Stimulated activated CD4-positive, alpha-beta T cell treated with anti-CD3 and anti-CD28 coated beads, Interleukin-2, amount 100 ng/mL, for 4 hours (primary cell): ENCODE results near the gene CCDC24.

Source experiments
- DNase-seq: peaks from one replicate; pipeline ENCODE4 v3.0.0-alpha.2; 2020; ENCODE audit warnings: low read depth

The CCDC24 gene

DNA sequence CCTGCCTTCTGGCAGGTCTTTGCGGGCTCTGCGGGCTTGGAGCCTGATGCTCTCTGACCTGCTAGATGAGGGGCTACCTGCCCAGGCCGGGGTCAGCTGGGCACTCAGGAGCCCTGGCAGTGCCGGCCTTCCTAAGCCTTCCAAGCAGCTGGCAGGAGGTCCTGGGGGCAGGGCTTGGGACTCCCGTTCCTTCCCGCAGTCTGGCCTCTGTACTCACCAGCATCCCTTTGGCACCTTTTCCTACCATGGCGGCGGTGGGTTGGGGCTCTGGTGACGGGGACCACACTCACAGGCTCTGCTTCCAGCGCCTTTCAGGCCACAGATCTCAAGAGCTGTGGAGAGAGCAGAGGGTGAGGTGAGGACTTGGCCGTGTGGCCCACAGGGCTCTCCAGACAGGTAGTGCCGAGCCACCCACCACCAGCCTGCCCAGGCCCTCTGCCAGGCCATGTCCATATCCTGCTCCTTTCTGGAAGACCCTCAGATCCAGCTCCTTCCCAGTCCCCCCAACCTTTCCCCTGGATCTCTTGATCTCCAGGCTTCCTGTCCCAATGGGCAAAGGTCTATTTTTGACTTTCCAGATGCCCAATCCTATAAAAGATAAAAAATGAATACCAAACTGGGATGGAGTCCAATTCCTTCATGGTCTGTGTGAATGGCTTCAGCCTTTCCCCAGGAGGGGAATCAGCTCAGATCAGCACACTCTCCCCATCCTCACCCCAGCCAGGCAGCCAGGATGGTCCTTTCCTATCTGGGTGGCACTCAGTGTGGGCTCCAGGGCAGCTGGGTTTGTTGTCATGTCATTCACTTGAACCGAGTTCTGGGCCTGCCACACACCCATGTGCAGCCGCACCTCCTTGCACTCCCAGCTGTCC lies 32.9 kb downstream of the CCDC24 start:
- DNase-seq: no peak

DNA sequence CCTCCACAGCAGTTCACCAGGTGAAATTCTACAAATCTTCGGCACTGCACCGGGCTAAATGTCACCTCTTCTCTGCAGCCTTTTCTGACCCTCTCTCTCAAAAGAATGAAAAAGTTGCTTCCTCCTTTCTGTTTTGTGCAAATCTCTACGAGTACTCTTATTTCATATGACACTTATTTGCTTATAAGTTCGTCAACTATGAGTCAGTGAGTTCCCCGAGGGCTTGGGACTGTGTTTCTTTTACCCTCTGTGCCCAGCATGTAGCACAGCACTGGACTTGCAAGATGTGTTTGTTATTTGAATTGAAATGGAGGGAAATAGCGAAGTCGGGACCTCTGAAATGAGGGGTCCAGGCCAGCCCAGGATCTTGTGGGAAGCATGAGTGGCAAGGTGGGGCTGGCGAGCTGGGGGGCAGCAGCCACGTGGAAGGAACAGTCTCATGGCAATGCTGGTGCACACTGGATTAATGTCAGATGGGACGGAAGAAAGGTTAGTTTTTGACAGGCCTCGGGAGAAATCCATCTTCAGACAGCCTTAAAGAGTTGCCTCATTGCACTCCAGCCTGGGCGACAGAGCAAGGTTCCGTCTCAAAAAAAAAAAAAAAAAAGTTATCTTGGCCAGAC lies 33.6 kb downstream of the CCDC24 start:
- no peak for DNase-seq

DNA sequence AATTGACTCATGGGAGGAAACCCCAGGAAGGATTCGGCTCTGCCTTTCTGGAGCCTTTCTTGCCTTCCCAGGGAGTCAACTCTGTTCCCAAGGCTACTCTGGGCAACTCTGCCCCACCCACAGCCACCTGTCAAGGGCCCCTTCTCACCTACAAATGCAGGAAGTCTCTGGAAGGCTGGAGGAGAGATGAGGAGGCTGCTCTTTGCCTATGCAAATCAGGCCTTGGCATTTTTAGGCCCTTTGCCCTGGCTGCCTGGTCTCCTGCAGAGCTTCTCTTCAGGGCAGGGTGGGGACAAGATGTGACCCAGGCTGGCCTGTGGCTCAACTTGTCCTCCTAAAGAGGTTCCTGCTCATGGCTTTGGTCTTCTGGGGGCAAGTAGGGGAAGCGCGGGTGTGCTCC lies 34.4 kb downstream of the CCDC24 start:
- no peak for DNase-seq

DNA sequence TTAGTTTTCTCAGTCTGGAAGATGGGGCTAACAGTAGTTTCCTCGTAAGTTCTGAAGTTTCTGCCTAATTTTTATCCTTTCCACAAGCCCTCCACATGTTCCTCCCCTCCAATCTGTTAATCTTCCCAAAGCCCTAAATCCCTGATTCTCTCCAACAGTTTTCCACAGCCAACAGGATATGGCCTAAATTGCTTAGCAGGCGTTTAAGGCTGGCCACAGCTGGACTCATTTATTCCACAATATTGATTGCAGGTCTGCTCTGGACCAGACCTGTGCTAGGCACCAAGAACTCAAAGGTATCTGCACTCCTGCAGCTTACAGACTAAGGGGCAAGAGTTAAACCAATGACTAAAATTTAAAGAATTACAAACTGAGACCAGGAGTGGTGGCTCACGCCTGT lies 35.9 kb downstream of the CCDC24 start:
- no peak for DNase-seq

DNA sequence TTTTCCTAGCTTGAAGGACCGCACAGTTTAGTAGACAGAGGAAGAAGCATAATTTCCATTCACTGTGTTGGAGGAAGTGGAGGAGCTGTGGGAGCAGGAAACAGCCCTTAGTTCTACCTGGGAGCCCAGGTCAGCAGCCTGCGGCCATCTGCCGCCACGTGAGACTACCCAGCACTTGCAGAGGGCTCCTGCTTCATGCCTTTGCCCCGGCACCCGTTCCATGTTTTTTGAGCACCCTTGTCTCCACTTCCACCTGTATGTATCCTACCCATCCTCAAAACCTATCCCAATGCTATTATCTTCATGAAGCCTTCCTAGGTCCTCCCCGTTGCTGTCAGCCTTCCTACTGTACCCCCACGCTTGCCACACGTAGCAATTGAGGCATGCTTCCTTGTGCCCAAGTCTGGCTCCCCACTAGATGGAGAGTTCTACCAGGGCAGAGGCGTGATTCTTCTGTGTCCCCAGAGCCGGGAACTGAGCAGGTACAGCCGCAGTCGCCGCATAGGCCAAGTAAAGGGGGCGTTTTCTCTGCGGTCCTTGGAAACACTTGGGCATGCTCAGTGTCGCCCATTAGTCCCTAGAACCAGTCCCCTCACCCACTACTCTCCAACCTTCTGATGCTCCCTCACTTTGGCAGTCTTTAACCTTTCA lies 38.0 kb downstream of the CCDC24 start:
- DNase-seq: no peak

DNA sequence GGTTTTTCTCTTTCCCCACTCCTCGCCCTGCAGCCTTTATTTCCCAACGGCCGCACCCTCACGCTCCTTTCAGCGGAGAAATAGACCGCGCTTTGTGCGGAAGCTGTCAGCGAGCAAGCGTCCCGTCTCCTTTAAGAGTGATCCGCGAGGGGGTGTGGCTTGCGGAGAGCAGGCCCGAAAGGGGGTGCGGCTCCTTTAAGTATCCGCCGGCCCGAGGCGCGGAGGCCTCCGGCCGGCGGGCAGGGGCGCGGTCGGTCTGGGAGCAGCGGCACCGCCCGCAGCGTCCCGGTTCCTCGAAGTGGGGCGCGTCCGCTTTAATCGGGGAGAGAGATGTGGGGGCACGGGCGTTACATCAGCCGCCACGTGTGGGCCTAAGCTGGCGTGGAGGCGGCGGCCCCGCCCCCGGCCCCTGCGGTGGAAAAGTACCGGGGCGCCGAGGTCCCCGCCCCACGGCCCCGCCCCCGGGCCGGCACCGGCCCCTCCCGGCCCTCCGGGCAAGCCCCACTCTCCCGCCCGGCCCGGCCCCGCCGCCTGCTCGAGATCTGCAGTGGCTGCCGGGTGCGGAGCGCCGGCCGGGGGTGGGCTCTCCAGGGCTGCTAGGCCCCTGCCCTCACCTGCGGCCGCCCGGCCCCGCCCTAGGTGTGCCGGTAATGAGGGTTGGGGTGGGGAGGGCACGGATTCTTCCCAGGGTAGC lies 38.7 kb downstream of the CCDC24 start:
- DNase-seq: peak; percentile 85

DNA sequence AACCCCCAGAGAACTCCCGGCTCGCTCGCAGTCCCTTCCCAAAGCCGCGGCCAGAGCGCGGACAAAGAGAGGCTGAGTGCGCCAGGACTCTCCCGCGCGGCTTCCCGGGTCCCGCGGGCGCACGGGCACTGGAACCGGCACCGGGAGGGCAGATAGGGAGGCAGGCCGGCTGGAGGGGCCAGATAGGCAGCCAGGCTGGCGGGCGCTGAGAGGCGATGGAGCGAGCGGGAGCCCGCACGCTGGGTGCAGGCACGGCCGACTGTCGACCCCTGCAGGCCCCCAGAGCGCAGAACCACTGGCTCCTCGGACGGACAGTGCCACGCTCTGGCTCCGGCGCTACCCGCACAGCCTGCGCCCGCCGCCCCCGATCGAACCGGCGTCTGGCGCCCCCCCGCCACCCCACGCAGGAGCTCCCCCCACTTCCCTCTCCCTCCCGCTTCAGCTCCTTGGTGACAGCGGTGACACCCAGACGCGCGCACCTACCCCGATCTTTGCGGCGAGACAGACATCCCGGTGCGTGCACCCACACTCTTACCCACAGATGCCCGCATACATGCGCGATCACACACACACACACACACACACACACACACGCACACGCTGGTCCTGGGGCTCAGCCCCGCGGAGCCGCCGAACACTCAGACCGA lies 39.3 kb downstream of the CCDC24 start:
- DNase-seq: peak; percentile 54

DNA sequence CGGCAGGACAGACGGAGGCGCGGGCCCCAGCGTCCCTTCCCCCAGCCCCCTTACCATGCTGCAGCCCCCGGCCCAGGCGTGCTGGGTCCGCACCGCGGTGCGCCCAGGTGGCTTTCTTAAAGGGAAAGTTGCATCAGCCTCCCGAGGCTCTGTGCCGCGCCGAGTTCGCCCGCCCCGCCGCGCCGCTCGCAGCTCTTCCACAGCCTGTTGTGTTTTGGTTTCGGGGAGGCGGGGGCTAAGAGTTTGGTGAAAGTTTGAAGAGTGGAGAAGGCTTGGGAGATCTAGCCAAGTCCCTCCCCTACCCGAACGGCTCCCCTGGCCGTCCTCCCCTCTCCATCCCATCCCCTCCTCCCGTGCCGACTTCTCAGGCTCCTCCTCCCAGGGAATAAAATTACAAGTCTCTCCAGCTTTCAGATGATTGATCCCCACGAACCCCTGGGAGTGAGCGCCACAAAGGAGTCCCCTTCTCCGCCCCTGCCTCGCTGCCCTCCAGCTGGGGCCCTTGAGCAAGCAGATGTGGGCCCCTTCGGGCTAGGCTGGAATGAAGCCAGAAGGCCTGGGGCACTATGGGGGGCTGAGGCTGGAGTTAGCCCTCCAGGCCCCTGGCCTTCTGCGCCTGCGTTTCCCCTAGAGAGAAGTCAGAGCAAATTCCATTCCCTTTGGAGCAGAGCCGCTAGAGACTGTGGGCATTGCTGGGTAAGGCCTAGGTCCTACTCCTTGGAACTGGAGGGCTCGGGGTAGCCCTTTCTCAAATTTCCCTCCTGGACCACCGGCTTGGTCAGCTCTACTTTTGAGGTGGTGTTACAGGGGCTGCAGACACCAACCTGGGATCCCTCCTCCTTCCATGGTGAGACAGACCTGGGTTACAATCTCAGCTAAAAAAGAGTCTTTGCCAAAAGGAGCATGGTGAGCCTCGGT lies 40.1 kb downstream of the CCDC24 start, which contains the start of gene SLC6A9:
Gene SLC6A9 (minus strand): TSS at position 211 of the 918 bp plus-strand sequence. CDS start 7,185 bp downstream, outside the sequence.
- peak; percentile 40 for DNase-seq

DNA sequence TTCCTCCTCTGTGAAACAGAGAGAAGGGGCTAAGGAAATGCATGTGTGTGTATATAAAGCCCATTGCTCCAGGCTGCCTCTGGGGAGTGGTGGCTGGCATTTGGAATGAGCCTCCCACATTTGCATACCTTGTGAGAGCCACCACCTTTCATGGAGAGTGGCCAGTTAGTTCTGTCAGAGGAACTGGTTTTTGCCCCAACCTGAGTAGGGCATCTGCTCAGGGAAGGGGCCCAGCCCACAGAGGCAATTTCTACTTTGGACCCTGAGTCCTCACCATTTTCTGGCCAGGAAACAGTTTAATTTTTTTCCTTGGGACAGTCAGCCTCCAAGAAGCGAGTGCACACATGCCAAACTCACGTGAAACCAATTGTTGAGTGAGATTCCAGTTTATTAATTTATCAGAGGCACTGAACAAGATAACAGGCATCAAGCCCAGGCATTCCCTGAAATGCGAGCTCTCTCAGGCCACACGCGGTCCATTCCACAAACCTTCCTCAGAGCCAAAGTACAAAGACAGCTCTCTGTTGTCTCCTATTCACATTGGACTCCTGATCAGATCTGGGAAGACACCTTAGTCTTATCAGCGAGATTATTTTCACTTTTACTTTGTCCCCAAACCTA lies 40.9 kb downstream of the CCDC24 start:
- DNase-seq: no peak

DNA sequence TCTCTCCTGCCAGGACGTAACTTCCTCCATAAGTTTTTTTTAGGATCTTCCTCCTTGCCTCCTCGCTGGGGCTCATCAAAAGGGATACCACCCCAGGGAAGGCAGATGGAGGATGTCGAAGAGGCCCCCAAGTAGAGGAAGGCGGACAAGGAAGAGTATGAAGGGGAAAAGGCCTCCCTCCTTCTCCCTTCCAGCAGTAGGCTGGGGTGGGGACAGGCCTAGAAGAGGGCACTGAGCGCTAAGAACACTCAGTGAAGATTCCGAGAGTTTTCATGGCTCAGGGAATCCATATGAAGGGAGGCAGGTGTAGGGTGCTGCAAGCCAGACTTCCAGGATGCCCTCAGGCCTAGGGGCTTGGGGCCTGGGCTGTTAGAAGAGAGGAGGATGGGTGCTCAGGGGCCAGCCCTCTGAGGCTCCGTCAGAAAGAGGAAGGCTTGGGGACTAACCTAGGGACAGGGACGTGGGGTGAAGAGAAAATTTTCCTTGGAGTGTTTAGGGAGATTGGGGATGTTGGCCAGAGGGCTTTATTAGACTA lies 41.7 kb downstream of the CCDC24 start:
- no peak for DNase-seq

DNA sequence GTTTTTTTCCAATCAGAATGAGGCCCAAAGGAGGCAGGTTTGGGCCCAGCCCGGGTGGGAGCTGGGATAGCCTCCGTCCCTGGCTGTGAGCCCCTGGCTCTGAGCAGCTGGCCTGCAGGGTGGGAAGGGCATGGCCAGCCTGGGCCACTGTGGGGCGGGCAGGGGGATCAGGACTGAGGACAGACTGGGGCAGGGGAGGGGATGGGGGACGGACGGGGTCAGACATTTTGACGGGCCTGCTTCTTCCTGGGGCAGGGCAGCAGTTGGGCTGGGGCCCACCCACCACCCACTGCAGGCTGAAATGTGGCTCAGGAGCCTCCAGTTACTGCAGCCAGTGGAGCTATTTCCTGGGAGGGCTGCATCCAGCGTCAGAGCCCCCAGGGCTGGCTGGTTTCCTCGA lies 42.4 kb downstream of the CCDC24 start:
- DNase-seq: no peak

DNA sequence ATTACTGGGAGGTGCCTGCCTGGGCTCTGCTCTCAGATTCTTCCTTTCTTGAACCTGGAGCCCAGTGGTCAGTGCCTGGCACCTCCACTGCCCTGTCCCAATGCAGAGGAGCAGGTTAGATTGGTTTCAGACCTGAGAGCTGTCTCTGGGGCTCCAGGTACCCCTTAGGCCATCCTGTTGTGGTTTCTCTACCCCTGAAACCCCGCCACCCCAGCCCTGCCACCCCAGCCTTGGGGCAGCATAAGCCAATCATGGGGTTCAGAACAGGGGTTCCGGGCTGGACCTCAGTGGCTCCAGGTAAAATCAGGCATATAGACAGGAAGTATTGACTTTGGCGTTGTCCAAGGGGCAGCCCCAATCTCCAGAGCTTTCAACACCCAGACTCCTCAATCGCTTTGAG lies 43.0 kb downstream of the CCDC24 start:
- DNase-seq: no peak

DNA sequence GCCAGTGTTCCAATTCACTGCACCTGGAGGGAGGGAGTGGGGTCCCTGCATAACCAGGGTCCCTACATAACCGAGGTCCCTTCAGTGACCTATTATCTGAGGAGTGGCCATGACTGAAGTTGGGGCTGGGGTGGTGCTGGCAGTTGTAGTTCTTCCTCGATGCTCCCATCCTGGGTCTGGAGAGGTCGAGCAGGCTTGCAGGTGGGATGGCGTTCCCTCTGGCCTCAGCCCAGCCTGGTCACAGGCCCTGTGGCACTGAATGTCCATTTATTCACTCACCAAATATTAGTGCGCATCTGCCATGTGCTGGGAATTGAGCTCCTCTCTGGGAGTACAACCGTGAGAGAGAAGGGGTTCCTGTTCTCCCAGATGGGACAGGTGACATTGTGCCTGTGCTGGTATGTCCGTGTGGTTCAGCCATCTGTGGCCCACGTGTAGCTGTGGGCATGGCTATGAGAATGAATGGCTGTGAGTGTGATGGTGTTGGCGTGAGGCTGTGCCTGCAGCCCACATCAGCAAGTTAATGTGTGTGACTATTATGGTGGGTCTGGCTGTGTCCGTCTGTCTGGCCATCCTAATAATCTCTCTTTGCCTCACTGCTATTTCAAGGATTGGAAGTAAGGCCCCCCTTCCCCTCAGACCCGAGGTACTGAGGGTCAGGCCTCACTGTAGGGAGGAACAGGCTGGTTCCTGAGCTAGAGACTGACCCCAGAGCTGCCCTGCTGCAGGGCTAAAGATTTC lies 43.7 kb downstream of the CCDC24 start:
- no peak for DNase-seq

DNA sequence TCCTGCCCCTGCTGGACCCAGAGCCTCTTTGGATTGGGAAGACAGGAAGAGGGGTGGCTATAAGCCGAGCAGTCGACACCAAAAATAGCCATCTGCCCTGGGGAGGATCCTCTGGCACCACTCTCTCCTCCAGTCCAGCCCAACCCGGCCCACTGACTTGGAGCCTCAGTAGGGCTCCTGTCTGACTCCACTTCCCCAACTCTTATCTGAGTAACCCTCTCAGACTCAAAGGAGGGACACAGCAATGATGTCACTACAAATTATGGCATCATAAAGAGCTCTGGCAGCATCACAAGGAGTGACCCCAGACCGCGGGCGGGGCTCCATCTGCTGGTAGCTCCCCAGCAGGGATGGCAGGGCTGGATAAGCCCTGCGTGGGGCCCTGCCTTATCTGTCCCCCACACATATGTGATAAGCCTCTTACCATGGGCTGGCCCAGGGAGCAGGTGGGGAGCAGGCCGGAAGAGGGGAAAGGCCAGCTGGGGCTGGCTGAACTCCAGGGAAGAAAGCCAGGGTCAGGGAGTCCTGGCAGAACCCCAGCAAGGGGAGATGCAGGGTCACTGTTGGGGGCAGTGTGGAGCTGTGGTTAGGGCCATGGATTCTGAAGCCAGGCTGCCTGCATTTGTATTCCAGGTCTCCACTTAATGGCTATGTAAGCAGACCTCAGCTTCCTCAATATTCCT lies 44.5 kb downstream of the CCDC24 start:
- DNase-seq: no peak

DNA sequence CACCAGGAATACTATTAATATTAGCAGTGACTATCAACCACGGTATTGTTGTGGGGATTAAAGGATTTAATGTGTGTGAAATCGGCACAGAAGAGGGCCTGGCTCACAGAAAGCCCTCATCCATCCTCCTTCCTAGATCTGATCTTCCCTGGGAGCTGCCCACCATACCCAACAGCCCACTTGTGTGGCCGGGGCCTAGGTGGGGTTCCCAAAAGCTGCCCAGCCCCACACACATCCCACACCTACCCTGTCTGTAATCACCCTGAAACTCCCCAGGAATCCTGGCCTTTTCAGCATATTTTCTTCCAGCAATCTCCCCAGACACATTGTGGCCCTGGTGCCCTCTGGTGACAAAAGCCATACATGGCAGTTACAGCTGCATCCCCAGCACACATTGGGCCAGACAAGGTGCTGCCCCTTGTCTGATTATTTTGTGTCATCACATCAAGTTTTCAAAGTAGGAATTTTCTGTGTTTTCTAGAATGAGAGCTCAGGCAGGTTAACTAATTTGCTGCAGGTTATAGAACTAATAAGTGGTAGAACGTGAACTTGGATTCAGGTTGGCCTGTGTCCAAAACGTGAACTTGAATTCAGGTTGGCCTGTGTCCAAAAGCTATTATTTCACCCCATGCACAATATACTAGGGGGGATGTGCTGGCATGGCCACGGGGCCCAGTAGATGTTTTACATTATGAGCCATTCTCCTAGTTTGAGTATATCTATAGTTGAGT lies 45.2 kb downstream of the CCDC24 start:
- peak; percentile 55 for DNase-seq

DNA sequence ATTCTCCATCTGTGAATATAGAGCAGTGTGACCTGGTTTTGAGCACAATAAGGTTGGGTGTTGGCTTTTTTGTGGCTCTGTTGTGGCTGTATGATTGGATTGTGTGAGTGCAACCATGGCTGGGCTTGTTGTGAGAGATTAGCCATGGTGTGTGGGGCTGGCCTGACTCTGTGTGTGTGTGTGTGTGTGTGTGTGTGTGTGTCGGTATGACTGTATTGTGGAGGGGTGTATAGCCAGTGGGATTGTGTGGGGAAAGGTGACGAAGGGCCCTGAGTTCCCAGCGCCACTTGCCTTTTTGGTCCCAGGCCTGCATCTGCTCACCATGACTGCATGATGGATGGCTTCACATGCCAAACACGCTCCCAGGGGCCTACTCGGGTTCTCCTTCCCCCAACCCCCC lies 45.8 kb downstream of the CCDC24 start:
- DNase-seq: no peak

DNA sequence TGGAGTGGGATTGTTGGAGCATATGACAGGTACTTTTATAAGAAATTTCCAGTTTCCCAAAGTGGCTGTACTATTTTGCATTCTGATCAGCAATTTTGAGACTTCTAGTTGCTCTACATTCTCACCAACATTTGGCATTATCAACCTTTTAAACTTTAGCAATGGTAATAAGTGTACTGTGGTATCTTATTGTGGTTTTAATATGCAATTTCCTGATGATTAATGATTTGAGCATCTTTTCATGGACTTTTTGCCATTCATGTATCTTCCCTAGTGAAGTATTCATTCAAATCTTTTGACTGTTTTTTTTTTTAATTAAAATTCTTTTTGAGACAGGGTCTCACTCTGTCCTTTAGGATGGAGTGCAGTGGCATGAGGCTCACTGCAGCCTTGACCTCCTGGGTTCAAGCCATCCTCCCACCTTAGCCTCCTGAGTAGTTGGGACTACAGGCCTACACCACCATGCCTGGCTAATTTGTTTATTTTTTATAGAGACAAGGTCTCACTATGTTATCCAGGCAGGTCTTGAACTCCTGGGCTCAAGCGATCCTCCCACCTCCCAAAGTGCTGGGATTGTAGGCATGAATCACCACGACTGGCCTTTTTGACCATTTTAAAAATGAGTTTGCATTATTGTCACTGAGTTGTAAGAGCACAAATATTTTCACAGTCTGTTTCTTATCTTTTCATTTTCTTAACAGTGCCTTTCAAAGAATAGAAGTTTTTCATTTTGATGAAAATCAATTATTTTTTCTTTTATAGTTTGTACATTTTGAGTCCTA lies 47.7 kb downstream of the CCDC24 start:
- no peak for DNase-seq
